SIG-M5 treated with dmso at 0.1 percent for 504 hours (cell line): ENCODE results near the gene RGL1.
"Not testable (repeated sequence)": the region's sequence is repeated elsewhere in the genome, so short reads cannot be mapped to it uniquely, and the experiment has no call there.

ENCODE experiments used
- DNase-seq: peaks from one replicate; lab custom pipeline; 2025; ENCODE audit not compliant: unreplicated experiment; lab: John Stamatoyannopoulos, UW

RGL1 gene

DNA sequence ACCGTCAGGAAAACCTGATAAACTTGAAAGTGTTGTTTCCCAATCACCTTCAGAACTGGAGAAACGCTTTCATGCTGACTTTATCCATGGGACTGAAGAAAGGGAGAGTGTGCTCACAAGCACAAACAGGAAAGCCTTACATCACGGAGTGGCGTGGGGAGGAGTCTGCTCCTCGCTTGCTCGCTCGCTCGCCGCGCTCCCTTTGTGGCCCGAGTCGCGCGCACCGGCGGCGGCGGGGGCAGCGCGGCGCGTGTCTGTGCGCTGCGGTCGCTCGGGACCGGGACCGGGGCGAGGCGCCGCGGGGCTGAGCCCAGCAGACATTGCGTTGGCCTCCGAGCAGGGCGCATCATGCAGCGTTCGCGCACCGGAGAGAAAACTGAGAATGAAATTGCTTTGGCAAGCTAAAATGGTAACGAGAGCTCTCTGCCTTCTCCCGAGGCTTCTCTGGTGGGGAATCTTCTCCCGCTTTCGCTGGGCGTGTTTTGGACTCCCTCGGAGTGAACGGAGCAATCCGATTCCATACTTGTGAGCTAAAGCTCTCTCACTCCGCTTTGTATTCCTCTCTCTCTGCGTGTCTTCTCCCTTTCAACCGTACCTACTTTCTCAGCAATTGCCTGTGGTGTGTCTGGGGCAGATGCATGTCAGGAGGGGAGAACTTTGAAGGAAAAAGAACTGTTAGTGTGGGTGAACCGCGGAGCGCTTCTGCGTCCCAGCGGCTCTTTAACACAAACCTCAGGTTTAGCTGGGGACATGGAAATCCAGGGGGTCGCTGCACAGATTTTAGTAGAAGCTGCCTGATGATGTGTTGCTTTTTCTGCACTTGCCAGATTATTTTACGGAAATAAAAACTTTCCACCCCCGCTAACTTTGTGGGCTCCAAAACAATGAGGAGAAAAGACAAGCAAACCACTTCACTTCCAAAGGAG is at the start of gene RGL1:
Gene RGL1, plus strand, starts transcription at position 205 of the 926 bp plus-strand sequence. Its CDS starts 178 bp downstream, at position 383.
- DNase-seq, result peak; percentile 61

- no peak for DNase-seq
Observed at GRCh38 chr1:183756326-183756725, 48.6 kb upstream of the RGL1 start.

DNA sequence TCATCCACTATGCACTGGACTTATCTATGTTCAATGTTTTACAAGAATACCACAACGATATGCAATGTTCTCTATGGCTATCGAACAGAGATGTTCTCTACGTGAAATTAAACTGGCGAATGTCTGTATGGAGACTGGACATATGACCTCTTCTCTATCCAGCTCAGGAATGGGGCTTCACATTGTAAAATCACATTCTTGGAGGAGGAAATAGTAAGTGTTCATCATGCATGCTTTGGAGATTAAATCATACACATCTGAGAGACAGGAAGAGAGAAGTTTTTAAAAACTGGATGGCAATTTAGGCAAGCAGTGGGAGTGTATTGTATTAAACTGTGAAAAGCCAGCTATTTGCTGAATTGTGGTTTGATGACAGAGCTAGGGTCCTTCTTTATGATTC is 47.9 kb upstream of the RGL1 start:
- DNase-seq, result no peak

- DNase-seq, result no peak
Observed at GRCh38 chr1:183758913-183759312, 46.0 kb upstream of the RGL1 start.

GRCh38 chr1:183760661-183761060 is 44.3 kb upstream of the RGL1 start:
- DNase-seq, result no peak

DNA sequence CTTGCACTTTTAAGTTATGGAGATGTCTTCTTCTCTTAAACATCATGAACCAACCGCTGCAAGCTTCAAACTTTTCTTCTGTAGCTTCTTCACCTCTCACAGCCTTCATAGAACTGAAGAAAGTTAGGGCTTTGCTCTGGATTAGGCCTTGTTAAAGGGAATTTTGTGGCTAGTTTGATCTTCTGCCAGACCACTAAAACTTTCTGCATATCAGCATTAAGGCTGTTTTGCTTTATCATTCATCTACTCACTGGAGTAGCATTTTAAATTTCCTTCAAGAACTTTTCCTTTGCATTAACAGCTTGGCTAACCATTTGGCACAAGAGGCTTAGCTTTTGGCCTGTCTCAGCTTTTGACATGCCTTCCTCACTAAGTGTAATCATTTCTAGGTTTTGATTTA is 43.0 kb upstream of the RGL1 start:
- no peak for DNase-seq

GRCh38 chr1:183762856-183763255 is 42.1 kb upstream of the RGL1 start:
- DNase-seq, result not testable (repeated sequence)

DNA sequence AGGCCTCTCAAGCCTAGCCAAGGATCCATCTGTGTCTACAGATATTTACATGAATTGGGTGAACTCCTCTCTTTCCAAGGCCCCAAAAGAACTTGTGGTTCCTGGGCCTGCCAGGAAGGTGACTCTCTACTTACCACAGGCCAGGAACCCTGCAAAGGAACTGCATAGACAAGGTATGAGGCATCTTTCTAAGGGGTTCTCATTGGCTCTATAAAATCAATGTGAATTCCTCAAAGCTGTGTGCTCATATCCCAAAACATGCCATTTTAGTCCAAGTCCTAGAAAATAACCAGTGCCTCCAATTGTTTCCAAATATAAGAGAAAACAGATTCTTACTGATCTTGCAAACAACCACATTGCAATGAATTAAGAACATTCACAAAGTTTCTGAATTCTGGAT is 39.9 kb upstream of the RGL1 start:
- DNase-seq, result no peak

DNA sequence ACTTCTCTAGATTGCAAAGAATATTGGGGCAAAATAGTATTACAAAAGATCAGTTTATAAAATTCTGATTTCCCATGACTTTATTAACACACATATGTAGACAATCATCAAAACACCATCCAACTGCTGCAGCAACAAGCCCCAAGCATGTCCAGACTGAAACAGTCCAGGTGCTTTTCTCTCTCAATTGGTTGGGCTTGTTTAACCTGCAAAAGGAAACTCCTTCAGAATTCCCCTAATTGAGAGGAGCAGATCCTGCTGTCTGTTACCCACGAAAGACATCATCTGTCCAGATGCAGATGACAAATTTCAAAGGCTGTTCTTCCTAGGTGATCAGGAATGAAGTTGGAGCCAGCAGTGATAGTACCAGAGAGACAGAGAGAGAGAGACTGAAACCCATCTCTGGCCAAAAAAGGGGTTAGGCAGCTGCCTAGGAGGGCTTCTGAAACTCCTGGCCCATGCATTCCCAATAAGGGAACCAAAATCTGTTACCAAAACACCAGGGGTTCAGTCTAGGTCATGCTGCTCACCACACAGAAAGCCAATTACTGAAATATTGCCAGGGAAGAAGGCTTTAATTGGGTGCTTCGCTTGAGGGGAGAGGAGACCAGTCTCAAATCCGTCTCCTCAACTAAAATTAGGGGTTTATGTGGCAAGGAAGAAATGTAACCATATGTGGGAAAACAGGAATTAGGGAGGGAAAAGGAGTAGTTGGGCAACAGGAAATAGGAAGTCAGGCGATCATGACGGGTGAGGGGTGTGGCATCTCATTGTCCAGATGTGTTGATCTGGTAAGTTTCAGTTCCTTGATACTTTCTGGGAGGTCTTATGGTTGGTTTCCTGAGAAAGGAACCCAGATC is 34.7 kb upstream of the RGL1 start:
- DNase-seq, result no peak

DNA sequence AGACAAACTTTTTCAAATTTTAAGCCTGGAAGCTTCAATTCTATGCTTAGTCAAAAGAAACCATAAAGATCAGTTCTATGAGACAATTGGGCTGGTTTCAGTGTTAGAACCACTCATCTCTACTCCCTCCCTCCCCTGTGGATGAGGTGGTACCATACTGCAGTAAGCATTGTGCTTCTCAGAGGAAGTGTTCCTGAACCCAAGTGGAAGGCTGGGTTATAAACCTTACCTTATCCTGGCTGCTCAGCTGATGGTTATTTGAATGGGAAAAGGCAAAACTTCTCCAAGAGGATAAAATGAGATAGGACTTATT is 34.1 kb upstream of the RGL1 start:
- DNase-seq, result no peak

DNA sequence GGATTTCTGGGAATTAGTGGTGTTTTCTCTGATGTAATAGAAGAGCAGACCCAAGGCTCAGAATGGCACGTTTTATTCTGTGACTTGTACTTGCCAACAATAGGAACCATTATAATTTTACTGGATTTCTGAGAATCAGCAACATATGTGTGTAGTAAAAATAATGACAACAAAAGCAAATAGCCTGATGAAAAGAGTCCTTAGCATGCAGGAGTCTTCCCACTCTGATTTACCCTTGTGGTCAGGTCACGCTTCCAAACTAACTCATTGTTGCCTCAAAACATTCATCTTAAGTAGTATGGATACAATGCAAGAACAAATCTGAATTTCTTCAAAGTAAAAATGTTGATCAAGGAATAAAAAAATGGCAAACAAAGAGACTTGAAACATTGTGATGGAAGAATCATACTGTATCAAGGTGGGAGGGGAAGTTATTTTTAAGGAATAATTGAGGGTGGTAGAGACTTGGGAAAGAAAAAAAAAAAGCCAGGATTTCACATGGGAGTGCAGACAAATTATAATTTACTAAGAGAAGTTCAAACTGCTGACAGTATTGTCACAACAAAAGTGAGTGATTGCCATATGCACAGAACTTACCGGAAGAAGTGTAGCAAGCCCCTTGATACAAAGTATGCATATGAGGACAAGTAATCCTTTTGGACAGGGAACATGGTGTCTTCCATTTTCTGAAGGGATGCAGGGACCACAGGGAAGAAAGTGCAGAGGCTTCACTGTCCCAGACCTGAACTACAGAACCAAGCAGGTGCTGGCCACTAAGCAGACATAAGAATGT is 31.2 kb upstream of the RGL1 start:
- DNase-seq, result no peak

DNA sequence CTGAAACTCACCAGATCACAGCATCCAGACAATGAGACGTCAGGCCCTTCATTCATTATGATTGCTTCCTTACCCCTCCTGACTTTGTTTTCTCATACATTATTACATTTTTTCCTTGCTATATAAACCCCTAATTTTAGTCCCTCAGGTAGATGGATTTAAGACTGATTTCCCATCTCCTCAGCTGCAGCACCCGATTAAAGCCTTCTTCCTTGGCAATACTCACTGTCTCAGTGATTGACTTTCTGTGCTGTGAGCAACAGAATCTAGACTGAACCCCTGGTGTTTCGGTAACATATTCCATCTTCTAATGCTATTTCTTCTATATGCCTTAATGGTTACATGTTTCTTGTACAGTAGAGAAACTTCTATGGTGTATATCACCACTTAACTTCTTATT is 30.0 kb upstream of the RGL1 start:
- no peak for DNase-seq

- DNase-seq, result no peak
Observed at GRCh38 chr1:183776731-183777130, 28.2 kb upstream of the RGL1 start.

GRCh38 chr1:183777328-183777727 is 27.6 kb upstream of the RGL1 start:
- no peak for DNase-seq

DNA sequence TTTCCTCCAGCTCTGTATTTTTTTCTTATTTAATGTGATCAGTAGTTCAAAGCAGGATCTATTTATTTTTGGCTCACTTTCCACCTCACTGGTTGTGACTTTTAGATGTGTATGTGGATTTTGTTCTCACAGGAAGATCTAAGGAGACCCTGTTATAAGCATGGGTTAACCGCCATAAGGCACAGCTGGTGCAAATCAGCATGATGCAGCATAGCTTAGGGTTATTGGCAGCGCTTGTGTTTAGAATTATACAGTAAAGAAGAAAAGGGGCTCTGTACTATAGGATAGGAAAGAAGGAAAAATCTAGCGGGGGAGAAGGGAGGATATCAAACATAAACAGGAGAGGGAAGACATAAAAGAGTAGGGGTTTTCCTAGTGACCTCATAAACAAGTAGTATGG is 26.9 kb upstream of the RGL1 start:
- no peak for DNase-seq

GRCh38 chr1:183778568-183779433 is 26.1 kb upstream of the RGL1 start:
- no peak for DNase-seq

- no peak for DNase-seq
Observed at GRCh38 chr1:183780159-183780558, 24.8 kb upstream of the RGL1 start.

- DNase-seq, result no peak
Observed at GRCh38 chr1:183780757-183781156, 24.2 kb upstream of the RGL1 start.

- DNase-seq, result no peak
Observed at GRCh38 chr1:183783342-183783741, 21.6 kb upstream of the RGL1 start.
